Fibroblast of pulmonary artery (primary cell): ENCODE data around the gene MYH9.

Experiments
- DNase-seq: peaks from one replicate; pipeline ENCODE4 v3.0.0-alpha.2; 2010; ENCODE audit warnings: low read depth
- H3K4me3 ChIP-seq: replicated peaks from 2 replicates; pipeline ENCODE4 v1.5.1; 2011; ENCODE audit warnings: low read depth, mild to moderate bottlenecking, control low read depth, low read length, moderate library complexity
- CTCF ChIP-seq: IDR thresholded peaks from 2 replicates; pipeline ENCODE4 v1.5.1; 2011; ENCODE audit warnings: mild to moderate bottlenecking, control low read depth, low read length, inconsistent platforms; ENCODE audit errors: missing control alignments

MYH9 gene

GRCh38 chr22:36247955-36248354, 139.8 kb downstream of the MYH9 start:
- DNase-seq: no peak
- TF ChIP-seq CTCF: no peak
- no peak overlapping the region for H3K4me3 ChIP-seq

- no peak for DNase-seq
- no peak overlapping the region for H3K4me3 ChIP-seq
- TF ChIP-seq CTCF: no peak
Observed at GRCh38 chr22:36246718-36247117, 141.0 kb downstream of the MYH9 start.

GRCh38 chr22:36245805-36246356, 141.9 kb downstream of the MYH9 start:
- DNase-seq: no peak
- no peak overlapping the region for H3K4me3 ChIP-seq
- no peak for TF ChIP-seq CTCF

- peak; percentile 75 for DNase-seq
- no peak overlapping the region for H3K4me3 ChIP-seq
- TF ChIP-seq CTCF: no peak
Observed at GRCh38 chr22:36244522-36245391, 143.0 kb downstream of the MYH9 start.

- TF ChIP-seq CTCF: no peak
- no peak overlapping the region for H3K4me3 ChIP-seq
- no peak for DNase-seq
Observed at GRCh38 chr22:36243986-36244385, 143.8 kb downstream of the MYH9 start.

GRCh38 chr22:36239401-36240171, 148.2 kb downstream of the MYH9 start, which contains the start of gene APOL2:
Gene APOL2 (minus strand): TSS chr22:36239527. CDS start chr22:36233162, 6,365 bp downstream.
- peak; percentile 74 for TF ChIP-seq CTCF
- DNase-seq: peak; percentile 93
- H3K4me3 ChIP-seq: peak within 1 kb of the TSS; percentile 65
